ENCODE results near the gene AREG.

AREG gene

GRCh38 chr4:74480267-74480666 is 35.3 kb downstream of the AREG start:
- Histone ChIP-seq H3K56ac (ENCODE audit: low read length) (no peak overlapping the region), H2BK5ac (ENCODE audit: low read length) (no peak overlapping the region), H2BK15ac (replicated peaks; ENCODE audit: low read depth) (no peak overlapping the region), H3K27ac (ENCODE audit: low read depth, low read length) (no peak overlapping the region), H3K36me3 (ENCODE audit: control insufficient read depth, insufficient read depth, low read length) (no peaks in the 10 kb centered on the region), H3K79me2 (ENCODE audit: control insufficient read depth, insufficient read depth, low read length) (no peaks in the 10 kb centered on the region), H2BK120ac (ENCODE audit: low read depth, low read length) (no peak overlapping the region), H3K4me2 (ENCODE audit: low read length) (no peak overlapping the region), H3K4me1 (ENCODE audit: control insufficient read depth, low read depth, low read length) (no peaks in the 10 kb centered on the region), H3K23ac (ENCODE audit: low read length) (no peak overlapping the region), H3K27me3 (ENCODE audit: insufficient read depth, low read length, poor library complexity) (no peaks in the 10 kb centered on the region), H3K4ac (ENCODE audit: low read depth, low read length) (no peak overlapping the region), H4K5ac (ENCODE audit: low read length) (no peak overlapping the region), H3K9ac (ENCODE audit: low read length) (no peak overlapping the region), H3K18ac (ENCODE audit: low read length) (no peak overlapping the region), H3K4me3 (ENCODE audit: low read length) (no peak overlapping the region), H3K79me1 (ENCODE audit: low read length) (no peaks in the 10 kb centered on the region), H2AK5ac (ENCODE audit: low read length) (no peak overlapping the region), H4K8ac (ENCODE audit: low read depth, low read length) (no peak overlapping the region)
- no CpG with 5 or more reads among the region's 2 CpGs for WGBS (ENCODE audit: extremely low coverage, insufficient coverage, low lambda C conversion rate)
- no peak for DNase-seq

- no peak overlapping the region for H2BK15ac ChIP-seq (replicated peaks; ENCODE audit: low read depth)
- H3K79me1 ChIP-seq (ENCODE audit: low read length), result no peaks in the 10 kb centered on the region
- H2BK120ac ChIP-seq (ENCODE audit: low read depth, low read length), result no peak overlapping the region
- no peaks in the 10 kb centered on the region for H3K4me1 ChIP-seq (ENCODE audit: control insufficient read depth, low read depth, low read length)
- no peak overlapping the region for H4K8ac ChIP-seq (ENCODE audit: low read depth, low read length)
- H3K18ac ChIP-seq (ENCODE audit: low read length), result no peak overlapping the region
- H2BK5ac ChIP-seq (ENCODE audit: low read length), result no peak overlapping the region
- no peak overlapping the region for H3K4ac ChIP-seq (ENCODE audit: low read depth, low read length)
- WGBS (ENCODE audit: extremely low coverage, insufficient coverage, low lambda C conversion rate), result no CpG with 5 or more reads among the region's 3 CpGs
- H3K9ac ChIP-seq (ENCODE audit: low read length), result no peak overlapping the region
- no peak overlapping the region for H3K4me2 ChIP-seq (ENCODE audit: low read length)
- no peak overlapping the region for H3K56ac ChIP-seq (ENCODE audit: low read length)
- H3K27ac ChIP-seq (ENCODE audit: low read depth, low read length), result no peak overlapping the region
- H2AK5ac ChIP-seq (ENCODE audit: low read length), result no peak overlapping the region
- no peak overlapping the region for H3K4me3 ChIP-seq (ENCODE audit: low read length)
- no peak overlapping the region for H3K23ac ChIP-seq (ENCODE audit: low read length)
- H4K5ac ChIP-seq (ENCODE audit: low read length), result no peak overlapping the region
- H3K27me3 ChIP-seq (ENCODE audit: insufficient read depth, low read length, poor library complexity), result no peaks in the 10 kb centered on the region
- no peaks in the 10 kb centered on the region for H3K36me3 ChIP-seq (ENCODE audit: control insufficient read depth, insufficient read depth, low read length)
- no peak for DNase-seq
- no peaks in the 10 kb centered on the region for H3K79me2 ChIP-seq (ENCODE audit: control insufficient read depth, insufficient read depth, low read length)
Measured at GRCh38 chr4:74481891-74482609, 37.1 kb downstream of the AREG start.

- no peak overlapping the region for H3K4ac ChIP-seq (ENCODE audit: low read depth, low read length)
- no peak overlapping the region for H3K23ac ChIP-seq (ENCODE audit: low read length)
- no peaks in the 10 kb centered on the region for H3K27me3 ChIP-seq (ENCODE audit: insufficient read depth, low read length, poor library complexity)
- no CpG with 5 or more reads among the region's 6 CpGs for WGBS (ENCODE audit: extremely low coverage, insufficient coverage, low lambda C conversion rate)
- H2AK5ac ChIP-seq (ENCODE audit: low read length), result no peak overlapping the region
- no peak overlapping the region for H3K18ac ChIP-seq (ENCODE audit: low read length)
- H3K9ac ChIP-seq (ENCODE audit: low read length), result no peak overlapping the region
- no peaks in the 10 kb centered on the region for H3K79me1 ChIP-seq (ENCODE audit: low read length)
- no peak overlapping the region for H3K4me2 ChIP-seq (ENCODE audit: low read length)
- H2BK15ac ChIP-seq (replicated peaks; ENCODE audit: low read depth), result no peak overlapping the region
- no peaks in the 10 kb centered on the region for H3K4me1 ChIP-seq (ENCODE audit: control insufficient read depth, low read depth, low read length)
- H3K56ac ChIP-seq (ENCODE audit: low read length), result no peak overlapping the region
- H2BK5ac ChIP-seq (ENCODE audit: low read length), result no peak overlapping the region
- H3K4me3 ChIP-seq (ENCODE audit: low read length), result no peak overlapping the region
- no peaks in the 10 kb centered on the region for H3K36me3 ChIP-seq (ENCODE audit: control insufficient read depth, insufficient read depth, low read length)
- H3K79me2 ChIP-seq (ENCODE audit: control insufficient read depth, insufficient read depth, low read length), result no peaks in the 10 kb centered on the region
- no peak overlapping the region for H4K5ac ChIP-seq (ENCODE audit: low read length)
- H3K27ac ChIP-seq (ENCODE audit: low read depth, low read length), result no peak overlapping the region
- H2BK120ac ChIP-seq (ENCODE audit: low read depth, low read length), result no peak overlapping the region
- no peak for DNase-seq
- no peak overlapping the region for H4K8ac ChIP-seq (ENCODE audit: low read depth, low read length)
Measured at GRCh38 chr4:74483226-74483911, 38.4 kb downstream of the AREG start.

- Histone ChIP-seq H3K79me1 (ENCODE audit: low read length) (no peaks in the 10 kb centered on the region), H2BK5ac (ENCODE audit: low read length) (no peak overlapping the region), H3K4me2 (ENCODE audit: low read length) (no peak overlapping the region), H3K4ac (ENCODE audit: low read depth, low read length) (no peak overlapping the region), H3K79me2 (ENCODE audit: control insufficient read depth, insufficient read depth, low read length) (no peaks in the 10 kb centered on the region), H3K27me3 (ENCODE audit: insufficient read depth, low read length, poor library complexity) (no peaks in the 10 kb centered on the region), H3K18ac (ENCODE audit: low read length) (no peak overlapping the region), H3K56ac (ENCODE audit: low read length) (no peak overlapping the region), H3K9ac (ENCODE audit: low read length) (no peak overlapping the region), H3K36me3 (ENCODE audit: control insufficient read depth, insufficient read depth, low read length) (no peaks in the 10 kb centered on the region), H2BK15ac (replicated peaks; ENCODE audit: low read depth) (no peak overlapping the region), H4K5ac (ENCODE audit: low read length) (no peak overlapping the region), H2BK120ac (ENCODE audit: low read depth, low read length) (no peak overlapping the region), H3K27ac (ENCODE audit: low read depth, low read length) (no peak overlapping the region), H3K23ac (ENCODE audit: low read length) (no peak overlapping the region), H3K4me3 (ENCODE audit: low read length) (no peak overlapping the region), H3K4me1 (ENCODE audit: control insufficient read depth, low read depth, low read length) (no peaks in the 10 kb centered on the region), H2AK5ac (ENCODE audit: low read length) (no peak overlapping the region), H4K8ac (ENCODE audit: low read depth, low read length) (no peak overlapping the region)
- no CpG with 5 or more reads among the region's 2 CpGs for WGBS (ENCODE audit: extremely low coverage, insufficient coverage, low lambda C conversion rate)
- DNase-seq, result no peak
Measured at GRCh38 chr4:74486905-74487304, 42.0 kb downstream of the AREG start.

GRCh38 chr4:74487771-74488170 is 42.8 kb downstream of the AREG start:
- Histone ChIP-seq H3K56ac (ENCODE audit: low read length) (no peak overlapping the region), H2BK120ac (ENCODE audit: low read depth, low read length) (no peak overlapping the region), H3K79me2 (ENCODE audit: control insufficient read depth, insufficient read depth, low read length) (no peaks in the 10 kb centered on the region), H3K4me1 (ENCODE audit: control insufficient read depth, low read depth, low read length) (no peaks in the 10 kb centered on the region), H3K4me3 (ENCODE audit: low read length) (no peak overlapping the region), H4K5ac (ENCODE audit: low read length) (no peak overlapping the region), H3K23ac (ENCODE audit: low read length) (no peak overlapping the region), H2BK5ac (ENCODE audit: low read length) (no peak overlapping the region), H3K9ac (ENCODE audit: low read length) (no peak overlapping the region), H3K36me3 (ENCODE audit: control insufficient read depth, insufficient read depth, low read length) (no peaks in the 10 kb centered on the region), H3K27me3 (ENCODE audit: insufficient read depth, low read length, poor library complexity) (no peaks in the 10 kb centered on the region), H3K18ac (ENCODE audit: low read length) (no peak overlapping the region), H2AK5ac (ENCODE audit: low read length) (no peak overlapping the region), H3K79me1 (ENCODE audit: low read length) (no peaks in the 10 kb centered on the region), H2BK15ac (replicated peaks; ENCODE audit: low read depth) (no peak overlapping the region), H3K4ac (ENCODE audit: low read depth, low read length) (no peak overlapping the region), H4K8ac (ENCODE audit: low read depth, low read length) (no peak overlapping the region), H3K27ac (ENCODE audit: low read depth, low read length) (no peak overlapping the region), H3K4me2 (ENCODE audit: low read length) (no peak overlapping the region)
- DNase-seq, result no peak
- WGBS (ENCODE audit: extremely low coverage, insufficient coverage, low lambda C conversion rate), result no CpG with 5 or more reads among the region's 1 CpG

Measured in mesendoderm (in vitro differentiated cells).